Upper lobe of right lung (tissue), 1 donor: ENCODE results near the gene KIF22. TPM values are rescaled to one million over a fixed set of nuclear protein-coding genes. Genes with fewer than 3 reads are reported as not detected.
"Not testable (repeated sequence)": the region's sequence is repeated elsewhere in the genome, so short reads cannot be mapped to it uniquely, and the experiment has no call there.

Experiments
- ATAC-seq: fragments of 200-7000 bp; cut with Tn5 transposase; one replicate; pipeline ENCODE4 v1.9.1; 2020; ENCODE audit warnings: mild to moderate bottlenecking, moderate library complexity
- DNase-seq: peaks from one replicate; pipeline ENCODE4 v3.0.0-alpha.2; 2020
- H3K27ac ChIP-seq: fragments of 200-600 bp; one replicate; pipeline ENCODE4 v1.8.0; 2022
- H3K27me3 ChIP-seq: fragments of 200-600 bp; one replicate; pipeline ENCODE4 v1.8.0; 2022; ENCODE audit warnings: mild to moderate bottlenecking
- H3K36me3 ChIP-seq: fragments of 200-600 bp; one replicate; pipeline ENCODE4 v1.8.0; 2022
- H3K4me1 ChIP-seq: fragments of 200-600 bp; one replicate; pipeline ENCODE4 v1.8.0; 2022
- H3K4me3 ChIP-seq: fragments of 200-600 bp; one replicate; pipeline ENCODE4 v1.8.0; 2022; ENCODE audit warnings: mild to moderate bottlenecking
- H3K9me3 ChIP-seq: fragments of 200-600 bp; one replicate; pipeline ENCODE4 v1.8.0; 2022
- intact Hi-C: fragments of 100-400 bp; cut with DNase I; formaldehyde crosslinking; loops from one replicate; pipeline ENCODE4 v1.11.0; 2022
- total RNA-seq: library from RNA; stranded (reverse); fragmentation: NEBNext Ultra II Directional; extraction: Animal tissue kit (Norgen Biotek cat#: 25700); gene quantifications from one replicate; pipeline ENCODE4 v1.2.1, GENCODE V29; 2021
- TF ChIP-seq, protein P1 (sequence below): fragments of 200-600 bp; IDR thresholded peaks from one replicate; pipeline ENCODE4 v1.8.0; 2022; ENCODE audit warnings: antibody characterized with exemption
- donor health status: DM: no; HTN: yes; CAD: no; lungs with severe emphysema.

KIF22 gene
- total RNA-seq, 1 donor from 2014 or later, result 19.8 TPM

DNA sequence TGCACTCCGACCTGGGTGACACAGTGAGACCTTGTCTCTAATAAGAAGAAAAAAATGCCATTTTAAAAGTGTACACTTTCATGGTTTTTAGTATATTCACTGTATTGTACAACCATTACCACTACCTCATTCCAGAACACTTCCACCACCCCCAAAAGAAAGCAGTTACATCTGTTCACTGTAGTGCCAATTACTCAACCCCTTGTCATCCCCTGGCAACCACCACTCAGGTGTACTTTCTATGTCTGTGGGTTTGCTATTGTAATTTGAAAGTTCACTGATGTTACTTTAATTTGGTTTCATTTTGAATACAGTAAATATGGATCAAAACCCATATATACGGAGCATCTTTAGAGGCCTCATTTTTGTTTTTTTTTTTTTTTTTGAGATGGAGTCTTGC lies 6.4 kb upstream of the KIF22 start:
- intact Hi-C loops, result no loop called here

DNA sequence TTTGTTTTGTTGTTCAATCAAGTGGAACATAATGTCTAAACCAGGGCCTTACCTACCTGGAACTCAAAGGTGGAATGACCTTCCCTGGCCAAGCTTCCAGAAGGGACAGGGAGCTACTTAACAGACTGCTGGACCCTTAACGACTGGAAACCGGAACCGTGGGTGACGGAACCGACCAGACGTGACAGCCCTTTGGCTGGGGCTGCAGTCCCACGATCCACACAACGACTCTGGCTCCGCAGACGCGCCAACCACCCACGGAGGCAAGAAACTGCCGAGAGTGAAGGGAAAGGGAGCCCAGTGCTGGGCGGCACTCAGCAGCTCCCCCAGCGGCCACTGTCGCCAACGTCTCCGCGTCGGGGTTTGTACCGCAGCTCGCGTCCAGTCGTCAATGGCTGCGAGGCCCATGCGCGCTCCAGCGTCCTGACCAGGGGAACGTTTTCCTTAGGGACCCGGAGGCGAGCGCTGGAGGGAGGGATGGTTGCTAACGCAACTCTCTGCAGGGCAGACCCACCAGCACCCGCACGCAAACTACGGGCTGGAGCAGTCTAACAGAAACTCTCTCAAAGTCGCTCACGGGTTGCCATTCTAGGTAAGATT lies 5.5 kb upstream of the KIF22 start:
- intact Hi-C loops, result no loop called here
- no peaks in the 10 kb centered on the region for H3K27me3 ChIP-seq
- peaks cover 18% of the 10 kb centered on the region for H3K4me1 ChIP-seq
- H3K36me3 ChIP-seq, result no peaks in the 10 kb centered on the region
- ATAC-seq (peak; percentile 92), DNase-seq (peak; percentile 83)
- no peaks in the 10 kb centered on the region for H3K9me3 ChIP-seq
- TF ChIP-seq, protein P1, sequence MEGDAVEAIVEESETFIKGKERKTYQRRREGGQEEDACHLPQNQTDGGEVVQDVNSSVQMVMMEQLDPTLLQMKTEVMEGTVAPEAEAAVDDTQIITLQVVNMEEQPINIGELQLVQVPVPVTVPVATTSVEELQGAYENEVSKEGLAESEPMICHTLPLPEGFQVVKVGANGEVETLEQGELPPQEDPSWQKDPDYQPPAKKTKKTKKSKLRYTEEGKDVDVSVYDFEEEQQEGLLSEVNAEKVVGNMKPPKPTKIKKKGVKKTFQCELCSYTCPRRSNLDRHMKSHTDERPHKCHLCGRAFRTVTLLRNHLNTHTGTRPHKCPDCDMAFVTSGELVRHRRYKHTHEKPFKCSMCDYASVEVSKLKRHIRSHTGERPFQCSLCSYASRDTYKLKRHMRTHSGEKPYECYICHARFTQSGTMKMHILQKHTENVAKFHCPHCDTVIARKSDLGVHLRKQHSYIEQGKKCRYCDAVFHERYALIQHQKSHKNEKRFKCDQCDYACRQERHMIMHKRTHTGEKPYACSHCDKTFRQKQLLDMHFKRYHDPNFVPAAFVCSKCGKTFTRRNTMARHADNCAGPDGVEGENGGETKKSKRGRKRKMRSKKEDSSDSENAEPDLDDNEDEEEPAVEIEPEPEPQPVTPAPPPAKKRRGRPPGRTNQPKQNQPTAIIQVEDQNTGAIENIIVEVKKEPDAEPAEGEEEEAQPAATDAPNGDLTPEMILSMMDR, result peak; percentile 79
- no peak overlapping the region for H3K27ac ChIP-seq
- peak overlapping the region; percentile 29 for H3K4me3 ChIP-seq

More for the DNA sequence above, 6.4 kb upstream of the KIF22 start:
- H3K36me3 ChIP-seq, result no peaks in the 10 kb centered on the region
- H3K27me3 ChIP-seq, result no peaks in the 10 kb centered on the region
- no peak overlapping the region for H3K27ac ChIP-seq
- no peaks in the 10 kb centered on the region for H3K9me3 ChIP-seq
- peaks cover 12% of the 10 kb centered on the region for H3K4me1 ChIP-seq
- TF ChIP-seq, protein P1, result no peak
- DNase-seq (no peak), ATAC-seq (no peak)
- H3K4me3 ChIP-seq, result no peak overlapping the region

DNA sequence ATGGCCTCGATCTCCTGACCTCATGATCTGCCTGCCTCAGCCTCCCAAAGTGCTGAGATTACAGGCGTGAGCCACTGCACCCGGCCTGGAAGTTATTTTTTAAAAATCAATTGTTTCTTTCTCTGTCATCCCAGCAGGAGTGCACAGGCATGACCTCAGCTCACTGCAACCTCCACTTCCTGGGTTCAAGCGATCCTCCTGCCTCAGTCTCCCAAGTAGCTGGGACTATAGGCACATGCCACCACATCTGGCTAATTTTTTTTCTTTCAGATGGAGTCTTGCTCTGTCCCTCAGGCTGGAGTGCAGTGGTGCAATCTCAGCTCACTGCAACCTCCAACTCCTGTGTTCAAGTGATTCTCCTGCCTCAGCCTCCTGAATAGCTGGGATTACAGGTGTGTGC lies 3.4 kb upstream of the KIF22 start:
- intact Hi-C loops, ATAC-seq, H3K27me3 ChIP-seq, H3K36me3 ChIP-seq, H3K27ac ChIP-seq, DNase-seq, H3K9me3 ChIP-seq, H3K4me3 ChIP-seq: not testable (repeated sequence)
- peaks cover 27% of the 10 kb centered on the region for H3K4me1 ChIP-seq

DNA sequence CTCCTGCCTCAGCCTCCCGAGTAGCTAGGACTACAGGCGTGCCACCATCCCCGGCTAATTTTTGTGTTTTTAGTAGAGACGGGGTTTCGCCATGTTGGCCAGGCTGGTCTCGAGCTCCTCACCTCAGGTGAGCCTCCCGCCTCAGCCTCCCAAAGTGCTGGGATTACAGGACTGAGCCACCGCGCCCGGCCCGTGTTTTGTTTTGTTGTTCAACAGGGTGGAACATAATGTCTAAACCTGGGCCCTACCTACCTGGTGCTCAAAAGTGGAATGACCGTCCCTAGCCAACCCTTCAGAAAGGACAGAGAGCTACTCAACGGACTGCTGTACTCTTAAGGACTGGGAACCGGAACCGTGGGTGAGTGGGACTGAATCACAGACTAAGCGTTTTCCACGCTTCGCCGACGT lies 772 bp upstream of the KIF22 start:
- H3K9me3 ChIP-seq, result no peaks in the 10 kb centered on the region
- DNase-seq (peak; percentile 76), ATAC-seq (peak; percentile 38)
- no peaks in the 10 kb centered on the region for H3K36me3 ChIP-seq
- H3K4me3 ChIP-seq, result peak overlapping the region; percentile 93
- TF ChIP-seq, protein P1, result no peak
- peak overlapping the region; percentile 92 for H3K27ac ChIP-seq
- H3K4me1 ChIP-seq, result peaks cover 23% of the 10 kb centered on the region
- intact Hi-C loops, result no loop called here
- H3K27me3 ChIP-seq, result no peaks in the 10 kb centered on the region

DNA sequence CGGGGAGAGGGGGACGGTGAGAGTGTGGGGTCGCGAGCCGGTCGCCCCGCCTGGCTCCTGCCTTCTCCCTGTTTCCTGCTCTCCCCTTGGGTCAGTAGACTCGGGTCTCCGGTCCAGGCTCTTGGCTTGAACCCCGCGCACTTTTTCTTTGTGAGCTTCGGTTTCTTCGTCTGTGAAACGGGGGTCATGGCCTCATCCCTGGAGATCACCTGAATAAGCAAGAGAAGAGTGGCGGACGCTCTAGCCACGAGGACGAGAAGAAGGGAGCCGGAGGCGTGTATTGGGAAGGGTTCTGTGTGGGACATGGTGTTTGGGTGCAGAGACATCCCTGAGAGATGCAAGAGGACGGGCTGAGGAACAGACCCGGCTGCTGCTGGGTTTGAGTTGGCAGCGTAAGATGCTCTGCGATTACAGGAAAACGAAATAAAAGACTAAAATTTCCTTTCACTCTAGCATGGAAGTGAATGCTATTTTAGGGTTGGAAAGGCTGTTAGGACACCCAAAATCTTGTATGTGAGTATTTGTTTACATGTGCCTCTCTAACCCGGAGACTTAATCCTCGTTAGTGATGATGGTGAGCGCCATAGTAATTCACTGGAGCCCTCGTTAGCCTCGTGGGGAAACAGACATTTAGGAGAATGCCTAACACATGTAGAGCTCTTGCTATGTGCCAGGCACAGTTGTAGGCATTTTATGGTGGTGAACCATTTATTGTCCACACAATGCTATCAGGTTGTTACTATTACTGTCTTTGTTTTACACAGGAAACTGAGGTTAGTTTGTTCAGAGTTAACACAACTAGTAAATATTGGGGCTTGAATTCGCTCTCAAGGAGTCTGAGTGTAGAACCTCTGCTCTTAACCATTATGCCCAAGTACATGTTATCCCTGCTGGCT lies 646 bp downstream of the KIF22 start:
- intact Hi-C loops, result no loop called here

More for the DNA sequence above, 646 bp downstream of the KIF22 start:
- no peaks in the 10 kb centered on the region for H3K36me3 ChIP-seq
- no peaks in the 10 kb centered on the region for H3K9me3 ChIP-seq
- peaks cover 14% of the 10 kb centered on the region for H3K4me1 ChIP-seq
- H3K27me3 ChIP-seq, result no peaks in the 10 kb centered on the region
- no peak for DNase-seq
- peak overlapping the region; percentile 92 for H3K27ac ChIP-seq
- H3K4me3 ChIP-seq, result peak overlapping the region; percentile 93
- TF ChIP-seq, protein P1, result no peak
- no peak for ATAC-seq
